ENCODE data around the gene KRTAP9-1. TPM values are rescaled to one million over a fixed set of nuclear protein-coding genes. Genes with fewer than 3 reads are reported as not detected.
"Not testable (repeated sequence)": the region's sequence is repeated elsewhere in the genome, so short reads cannot be mapped to it uniquely, and the experiment has no call there.

KRTAP9-1 gene
- total RNA-seq, 4 donors from 2014 or later: not detected

- in situ Hi-C loops (cut with MboI; ENCODE audit: low sequenced_read_pairs in 4 of 4) (loop anchor here in 1 of 4 donors (25.0 kb wide), 1 partner anchor 108 kb away; the partner anchor contains the start of genes KRTAP9-6 and KRTAP9-9), intact Hi-C loops (cut with DNase I; ENCODE audit: low total_unique reads) (no loop called here)
- DNase-seq (no peak), ATAC-seq (no peak)
- H3K36me3 ChIP-seq: no peaks in the 10 kb centered on the region
- no peak for TF ChIP-seq CTCF (IDR thresholded peaks at IDR 0.05 in 4 of 5, conservative IDR thresholded peaks at IDR 0.05 in 1 of 5)
- no peak for TF ChIP-seq POLR2A (IDR thresholded peaks at IDR 0.05)
- H3K9me3 ChIP-seq: no peaks in the 10 kb centered on the region
- H3K4me3 ChIP-seq: no peak overlapping the region
- H3K27me3 ChIP-seq: peaks cover 6 to 8% (median 8%) of the 10 kb centered on the region in 3 donors
- no peak overlapping the region for H3K27ac ChIP-seq
- H3K4me1 ChIP-seq: no peaks in the 10 kb centered on the region
Observed at GRCh38 chr17:41153856-41154255, 35.8 kb upstream of the KRTAP9-1 start.

- H3K4me3 ChIP-seq; H3K27ac ChIP-seq; H3K9me3 ChIP-seq; H3K36me3 ChIP-seq; intact Hi-C loops (cut with DNase I; ENCODE audit: low total_unique reads); H3K4me1 ChIP-seq; ATAC-seq; H3K27me3 ChIP-seq; DNase-seq: not testable (repeated sequence)
- in situ Hi-C loops (cut with MboI; ENCODE audit: low sequenced_read_pairs in 4 of 4): loop anchor here in 1 of 4 donors (25.0 kb wide), 1 partner anchor 102 kb away; the partner anchor contains the start of genes KRTAP9-6 and KRTAP9-9
Observed at GRCh38 chr17:41160190-41160589, 29.5 kb upstream of the KRTAP9-1 start.

- Histone ChIP-seq H3K27ac (no peak within 1 kb of the TSS), H3K9me3 (no peaks in the 10 kb centered on the region), H3K4me1 (no peaks in the 10 kb centered on the region), H3K4me3 (no peak within 1 kb of the TSS), H3K27me3 (peaks cover 3 to 8% (median 4%) of the 10 kb centered on the region in 3 donors), H3K36me3 (no peaks in the 10 kb centered on the region)
- DNase-seq (no peak), ATAC-seq (no peak)
- intact Hi-C loops (cut with DNase I; ENCODE audit: low total_unique reads): no loop called here
- in situ Hi-C loops (cut with MboI; ENCODE audit: low sequenced_read_pairs in 4 of 4): loop anchor here in 1 of 4 donors (25.0 kb wide), 1 partner anchor 102 kb away; the partner anchor contains the start of genes KRTAP9-6 and KRTAP9-9
- no peak for TF ChIP-seq POLR2A (IDR thresholded peaks at IDR 0.05)
- TF ChIP-seq CTCF (IDR thresholded peaks at IDR 0.05 in 4 of 5, conservative IDR thresholded peaks at IDR 0.05 in 1 of 5): no peak
Observed at GRCh38 chr17:41160648-41161047, 29.0 kb upstream of the KRTAP9-1 start, which contains the start of gene KRTAP4-4. Gene KRTAP4-4, minus strand, starts transcription at chr17:41160748. Its CDS starts 57 bp downstream, at chr17:41160691.

- no peaks in the 10 kb centered on the region for H3K36me3 ChIP-seq
- no peaks in the 10 kb centered on the region for H3K9me3 ChIP-seq
- ATAC-seq (no peak), DNase-seq (no peak)
- intact Hi-C loops (cut with DNase I; ENCODE audit: low total_unique reads) (no loop called here), in situ Hi-C loops (cut with MboI; ENCODE audit: low sequenced_read_pairs in 4 of 4) (loop anchor here in 1 of 4 donors (25.0 kb wide), 1 partner anchor 98 kb away; the partner anchor contains the start of genes KRTAP9-6 and KRTAP9-9)
- H3K27me3 ChIP-seq: no peaks in the 10 kb centered on the region
- no peak for TF ChIP-seq POLR2A (IDR thresholded peaks at IDR 0.05)
- no peak for TF ChIP-seq CTCF (IDR thresholded peaks at IDR 0.05 in 4 of 5, conservative IDR thresholded peaks at IDR 0.05 in 1 of 5)
- no peak overlapping the region for H3K4me3 ChIP-seq
- H3K27ac ChIP-seq: no peak overlapping the region
- no peaks in the 10 kb centered on the region for H3K4me1 ChIP-seq
Observed at GRCh38 chr17:41163828-41164227, 25.9 kb upstream of the KRTAP9-1 start.

GRCh38 chr17:41167561-41167960 lies 22.1 kb upstream of the KRTAP9-1 start:
- Histone ChIP-seq H3K27ac (no peak overlapping the region), H3K4me1 (no peaks in the 10 kb centered on the region), H3K9me3 (no peaks in the 10 kb centered on the region), H3K36me3 (no peaks in the 10 kb centered on the region), H3K27me3 (no peaks in the 10 kb centered on the region), H3K4me3 (no peak overlapping the region)
- intact Hi-C loops (cut with DNase I; ENCODE audit: low total_unique reads) (no loop called here), in situ Hi-C loops (cut with MboI; ENCODE audit: low sequenced_read_pairs in 4 of 4) (loop anchor here in 1 of 4 donors (25.0 kb wide), 1 partner anchor 95 kb away; the partner anchor contains the start of genes KRTAP9-6 and KRTAP9-9)
- no peak for TF ChIP-seq CTCF (IDR thresholded peaks at IDR 0.05 in 4 of 5, conservative IDR thresholded peaks at IDR 0.05 in 1 of 5)
- TF ChIP-seq POLR2A (IDR thresholded peaks at IDR 0.05): no peak
- DNase-seq (no peak), ATAC-seq (no peak)
